ENCODE results near the gene MAML3. TPM values are rescaled to one million over a fixed set of nuclear protein-coding genes. Genes with fewer than 3 reads are reported as not detected.

MAML3 gene
- total RNA-seq, 2 experiments from 2014 or later = 2.5 to 2.9 TPM

GRCh38 chr4:139797287-139797686 lies 356.7 kb downstream of the MAML3 start:
- ATAC-seq (ENCODE audit: poor library complexity) = no peak
- intact Hi-C loops (cut with DNase I, micrococcal nuclease) = no loop called here
- H3K36me3 Mint-ChIP-seq (ENCODE audit: low read depth) = no peaks in the 10 kb centered on the region

GRCh38 chr4:139795527-139796314 lies 358.3 kb downstream of the MAML3 start:
- Mint-ChIP-seq H3K27ac (no peak overlapping the region), H3K9me3 (no peaks in the 10 kb centered on the region), H3K27me3 (no peaks in the 10 kb centered on the region), H3K4me3 (no peak overlapping the region), H3K36me3 (ENCODE audit: low read depth) (no peaks in the 10 kb centered on the region), H3K4me1 (ENCODE audit: low read depth) (no peaks in the 10 kb centered on the region)
- H3K27ac ChIP-seq (ENCODE audit: low read depth in 1 of 2, low read length in 2 of 2) = no peak overlapping the region
- no peaks in the 10 kb centered on the region for H3K9me3 ChIP-seq (ENCODE audit: control insufficient read depth in 1 of 2, insufficient read depth in 1 of 2, low read length in 2 of 2)
- intact Hi-C loops (cut with DNase I, micrococcal nuclease) = no loop called here
- CTCF ChIA-PET = no interaction called here
- no peak for TF ChIP-seq CTCF (IDR thresholded peaks at IDR 0.05)
- POLR2A ChIA-PET = no interaction called here
- H3K36me3 ChIP-seq (ENCODE audit: insufficient read depth, low read length) = no peaks in the 10 kb centered on the region
- H3K4me3 ChIP-seq (ENCODE audit: low read length) = no peak overlapping the region
- DNase-seq (no peak), ATAC-seq (ENCODE audit: poor library complexity) (no peak)
- H3K27me3 ChIP-seq (ENCODE audit: control insufficient read depth in 1 of 2, insufficient read depth in 2 of 2, low read length in 2 of 2) = no peaks in the 10 kb centered on the region
- H3K4me1 ChIP-seq (ENCODE audit: insufficient read depth, low read length) = no peaks in the 10 kb centered on the region

More at GRCh38 chr4:139797287-139797686, 356.7 kb downstream of the MAML3 start:
- Mint-ChIP-seq H3K4me1 (ENCODE audit: low read depth) (no peaks in the 10 kb centered on the region), H3K9me3 (no peaks in the 10 kb centered on the region), H3K27ac (no peak overlapping the region), H3K4me3 (no peak overlapping the region), H3K27me3 (no peaks in the 10 kb centered on the region)
- Histone ChIP-seq H3K4me3 (ENCODE audit: low read length) (no peak overlapping the region), H3K27ac (ENCODE audit: low read depth in 1 of 2, low read length in 2 of 2) (no peak overlapping the region), H3K9me3 (ENCODE audit: control insufficient read depth in 1 of 2, insufficient read depth in 1 of 2, low read length in 2 of 2) (no peaks in the 10 kb centered on the region), H3K27me3 (ENCODE audit: control insufficient read depth in 1 of 2, insufficient read depth in 2 of 2, low read length in 2 of 2) (no peaks in the 10 kb centered on the region), H3K36me3 (ENCODE audit: insufficient read depth, low read length) (no peaks in the 10 kb centered on the region), H3K4me1 (ENCODE audit: insufficient read depth, low read length) (no peaks in the 10 kb centered on the region)
- no peak for TF ChIP-seq CTCF (IDR thresholded peaks at IDR 0.05)
- ChIA-PET POLR2A (no interaction called here), CTCF (no interaction called here)
- no peak for DNase-seq

GRCh38 chr4:139794158-139794954 lies 359.6 kb downstream of the MAML3 start:
- Mint-ChIP-seq H3K36me3 (ENCODE audit: low read depth) (no peaks in the 10 kb centered on the region), H3K9me3 (no peaks in the 10 kb centered on the region), H3K27me3 (peaks cover under 1% of the 10 kb centered on the region), H3K4me1 (ENCODE audit: low read depth) (no peaks in the 10 kb centered on the region), H3K4me3 (no peak overlapping the region), H3K27ac (no peak overlapping the region)
- ATAC-seq (ENCODE audit: poor library complexity) (no peak), DNase-seq (no peak)
- no peak overlapping the region for H3K4me3 ChIP-seq (ENCODE audit: low read length)
- no peak for TF ChIP-seq CTCF (IDR thresholded peaks at IDR 0.05)
- no peaks in the 10 kb centered on the region for H3K27me3 ChIP-seq (ENCODE audit: control insufficient read depth in 1 of 2, insufficient read depth in 2 of 2, low read length in 2 of 2)
- intact Hi-C loops (cut with DNase I, micrococcal nuclease) = no loop called here
- H3K27ac ChIP-seq (ENCODE audit: low read depth in 1 of 2, low read length in 2 of 2) = no peak overlapping the region
- POLR2A ChIA-PET = no interaction called here
- H3K4me1 ChIP-seq (ENCODE audit: insufficient read depth, low read length) = no peaks in the 10 kb centered on the region
- CTCF ChIA-PET = no interaction called here
- no peaks in the 10 kb centered on the region for H3K36me3 ChIP-seq (ENCODE audit: insufficient read depth, low read length)
- no peaks in the 10 kb centered on the region for H3K9me3 ChIP-seq (ENCODE audit: control insufficient read depth in 1 of 2, insufficient read depth in 1 of 2, low read length in 2 of 2)

All from CD4-positive, alpha-beta T cell (primary cell).